Progenitor cell of endocrine pancreas (in vitro differentiated cells): ENCODE results near the gene RNASE7. TPM values are rescaled to one million over a fixed set of nuclear protein-coding genes. Genes with fewer than 3 reads are reported as not detected.

Experiments
- DNase-seq: peaks from one replicate; pipeline ENCODE4 v3.0.0; 2021; ENCODE audit warnings: low spot score; ENCODE audit not compliant: unreplicated experiment
- H3K27ac Mint-ChIP-seq: 2 replicates; pipeline ENCODE4 v1.8.0; 2021; ENCODE audit warnings: mild to moderate bottlenecking, moderate library complexity, mixed read lengths
- H3K27me3 Mint-ChIP-seq: 2 replicates; pipeline ENCODE4 v1.8.0; 2021; ENCODE audit warnings: mixed read lengths
- H3K36me3 Mint-ChIP-seq: 2 replicates; pipeline ENCODE4 v1.8.0; 2022; ENCODE audit warnings: mixed read lengths; ENCODE audit not compliant: insufficient read depth
- H3K4me1 Mint-ChIP-seq: 2 replicates; pipeline ENCODE4 v1.8.0; 2021; ENCODE audit warnings: low read depth, mixed read lengths
- H3K4me3 Mint-ChIP-seq: 2 replicates; pipeline ENCODE4 v1.8.0; 2021; ENCODE audit warnings: low read depth, mild to moderate bottlenecking, moderate library complexity, mixed read lengths
- H3K9me3 Mint-ChIP-seq: 2 replicates; pipeline ENCODE4 v1.8.0; 2021; ENCODE audit warnings: low read depth, mixed read lengths
- long read RNA-seq: library from polyadenylated mRNA; unstranded; transcript quantifications from one replicate; pipeline ENCODE4 v2.0.0, GENCODE V29; 2020
- total RNA-seq: library from RNA; stranded (reverse); gene quantifications from 2 replicates; pipeline ENCODE4 v1.2.1, GENCODE V29; 2021
- TF ChIP-seq, protein P1 (sequence below): fragments of 200-600 bp; sonication (generic); IDR thresholded peaks from one replicate; pipeline ENCODE4 v1.5.0; 2021; ENCODE audit warnings: antibody characterized with exemption, mild to moderate bottlenecking; ENCODE audit not compliant: unreplicated experiment

The RNASE7 gene, protein sequence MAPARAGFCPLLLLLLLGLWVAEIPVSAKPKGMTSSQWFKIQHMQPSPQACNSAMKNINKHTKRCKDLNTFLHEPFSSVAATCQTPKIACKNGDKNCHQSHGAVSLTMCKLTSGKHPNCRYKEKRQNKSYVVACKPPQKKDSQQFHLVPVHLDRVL
- not detected in 2 replicates for total RNA-seq
- long read RNA-seq = 0 reads

DNA sequence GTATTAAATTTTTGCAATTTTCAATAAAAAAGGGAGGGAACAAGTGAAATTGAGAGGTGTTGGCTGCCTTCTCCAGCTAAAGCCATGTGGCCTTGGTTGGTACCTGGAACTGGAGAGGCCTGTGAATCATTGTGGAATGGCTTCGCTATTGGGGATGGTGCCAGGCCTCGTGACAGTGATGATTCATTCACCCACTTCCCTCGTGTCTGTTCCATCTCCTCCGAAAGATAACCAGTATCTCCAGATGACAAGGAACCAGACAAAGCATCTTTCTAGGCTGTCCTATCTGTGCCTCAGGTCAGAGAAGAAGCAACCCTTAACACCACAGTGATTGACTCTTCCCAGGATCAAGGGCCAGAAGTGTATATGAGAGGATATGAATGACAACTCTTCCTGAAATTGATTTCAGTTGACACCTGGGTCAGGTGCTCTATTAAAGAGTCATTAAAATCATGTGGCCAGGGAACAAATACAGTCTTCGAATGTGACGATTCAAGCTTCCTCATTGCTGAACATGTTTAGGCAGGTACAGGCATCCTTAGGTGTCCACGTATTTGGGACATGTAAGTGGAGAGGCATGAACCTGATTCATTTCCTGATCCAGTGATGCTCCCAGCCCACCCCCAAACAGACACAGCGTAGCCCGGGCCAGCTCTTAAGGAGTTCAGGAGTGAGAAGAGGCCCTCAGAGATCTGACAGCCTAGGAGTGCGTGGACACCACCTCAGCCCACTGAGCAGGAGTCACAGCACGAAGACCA lies at the start of gene RNASE7:
Gene RNASE7, plus strand, starts transcription at position 687 of the 758 bp plus-strand sequence. CDS start 631 bp downstream, outside the sequence.
- DNase-seq = no peak
- H3K4me3 Mint-ChIP-seq = no peak within 1 kb of the TSS
- peaks cover 20% of the 10 kb centered on the region for H3K27me3 Mint-ChIP-seq
- peak within 1 kb of the TSS; percentile 35 for H3K27ac Mint-ChIP-seq
- no peaks in the 10 kb centered on the region for H3K9me3 Mint-ChIP-seq
- H3K4me1 Mint-ChIP-seq = peaks cover 20% of the 10 kb centered on the region
- H3K36me3 Mint-ChIP-seq = no peaks in the 10 kb centered on the region
- TF ChIP-seq, protein P1, sequence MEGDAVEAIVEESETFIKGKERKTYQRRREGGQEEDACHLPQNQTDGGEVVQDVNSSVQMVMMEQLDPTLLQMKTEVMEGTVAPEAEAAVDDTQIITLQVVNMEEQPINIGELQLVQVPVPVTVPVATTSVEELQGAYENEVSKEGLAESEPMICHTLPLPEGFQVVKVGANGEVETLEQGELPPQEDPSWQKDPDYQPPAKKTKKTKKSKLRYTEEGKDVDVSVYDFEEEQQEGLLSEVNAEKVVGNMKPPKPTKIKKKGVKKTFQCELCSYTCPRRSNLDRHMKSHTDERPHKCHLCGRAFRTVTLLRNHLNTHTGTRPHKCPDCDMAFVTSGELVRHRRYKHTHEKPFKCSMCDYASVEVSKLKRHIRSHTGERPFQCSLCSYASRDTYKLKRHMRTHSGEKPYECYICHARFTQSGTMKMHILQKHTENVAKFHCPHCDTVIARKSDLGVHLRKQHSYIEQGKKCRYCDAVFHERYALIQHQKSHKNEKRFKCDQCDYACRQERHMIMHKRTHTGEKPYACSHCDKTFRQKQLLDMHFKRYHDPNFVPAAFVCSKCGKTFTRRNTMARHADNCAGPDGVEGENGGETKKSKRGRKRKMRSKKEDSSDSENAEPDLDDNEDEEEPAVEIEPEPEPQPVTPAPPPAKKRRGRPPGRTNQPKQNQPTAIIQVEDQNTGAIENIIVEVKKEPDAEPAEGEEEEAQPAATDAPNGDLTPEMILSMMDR = no peak

DNA sequence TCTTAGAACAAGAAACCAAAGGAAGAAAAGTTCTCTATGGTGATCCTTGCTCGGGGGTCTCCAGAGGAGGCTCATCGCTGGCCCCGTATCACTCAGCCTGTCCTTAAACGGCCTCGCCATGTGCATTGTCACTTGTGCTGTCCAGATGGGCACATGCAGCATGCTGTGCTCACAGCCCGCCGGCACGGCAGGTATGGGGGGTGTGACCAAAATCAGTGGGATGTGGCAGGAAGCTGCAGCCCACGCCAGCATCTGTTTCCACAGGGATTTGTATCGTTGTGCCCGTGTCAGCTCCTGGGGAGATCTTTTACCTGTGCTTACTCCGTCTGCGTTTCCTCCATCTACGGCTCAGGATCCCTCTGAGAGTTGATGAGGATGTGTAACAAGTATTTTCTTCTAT lies 45.6 kb upstream of the RNASE7 start:
- TF ChIP-seq, protein P1 = no peak
- H3K4me3 Mint-ChIP-seq = no peak overlapping the region
- peaks cover 3% of the 10 kb centered on the region for H3K27me3 Mint-ChIP-seq
- H3K9me3 Mint-ChIP-seq = no peaks in the 10 kb centered on the region
- peaks cover 19% of the 10 kb centered on the region for H3K36me3 Mint-ChIP-seq
- no peak for DNase-seq
- no peak overlapping the region for H3K27ac Mint-ChIP-seq
- H3K4me1 Mint-ChIP-seq = peaks cover 22% of the 10 kb centered on the region

DNA sequence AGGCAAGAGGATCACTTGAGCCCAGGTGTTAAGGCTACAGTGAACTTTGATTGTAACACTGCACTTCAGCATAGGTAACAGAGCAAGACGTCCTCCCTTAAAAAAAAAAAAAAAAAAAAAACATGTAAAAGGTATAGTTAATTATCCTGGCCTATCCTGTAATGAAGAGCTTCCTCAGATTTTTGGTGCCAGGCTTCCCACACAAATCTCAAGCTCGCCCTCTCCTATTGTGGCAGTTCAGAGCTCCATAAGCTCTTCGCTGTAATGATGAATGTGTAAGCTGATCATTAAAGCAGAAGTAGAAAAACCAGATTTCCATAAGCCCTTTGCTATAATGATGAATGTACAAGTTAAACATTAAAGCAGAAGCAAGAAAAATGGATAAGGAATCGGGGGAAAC lies 45.0 kb upstream of the RNASE7 start:
- H3K4me1 Mint-ChIP-seq = peaks cover 19% of the 10 kb centered on the region
- TF ChIP-seq, protein P1 = no peak
- no peak for DNase-seq
- H3K4me3 Mint-ChIP-seq = peak overlapping the region; percentile 35
- no peaks in the 10 kb centered on the region for H3K9me3 Mint-ChIP-seq
- peaks cover 16% of the 10 kb centered on the region for H3K36me3 Mint-ChIP-seq
- H3K27me3 Mint-ChIP-seq = peaks cover 3% of the 10 kb centered on the region
- peak overlapping the region; percentile 87 for H3K27ac Mint-ChIP-seq

DNA sequence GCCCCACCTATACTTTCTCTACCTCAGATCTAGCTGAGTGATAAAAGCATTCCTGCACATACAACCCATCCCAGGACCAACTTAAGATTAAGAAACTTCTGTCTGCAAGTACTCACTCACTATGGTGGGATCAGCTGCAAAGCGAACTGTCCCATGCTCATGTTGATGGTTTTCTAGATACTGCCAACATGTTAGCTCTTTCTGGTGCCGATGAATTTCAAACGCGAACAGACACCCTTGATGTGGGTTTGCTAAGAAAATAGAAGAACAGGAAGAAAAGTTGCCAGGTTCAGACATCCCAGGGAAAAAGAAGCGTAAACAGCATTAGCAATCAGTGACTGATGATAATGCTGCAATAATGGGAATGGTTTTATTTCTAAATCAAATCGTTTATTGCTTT lies 44.6 kb upstream of the RNASE7 start:
- DNase-seq = no peak
- Mint-ChIP-seq H3K36me3 (peaks cover 16% of the 10 kb centered on the region), H3K27me3 (peaks cover 3% of the 10 kb centered on the region), H3K4me3 (peak overlapping the region; percentile 35), H3K9me3 (no peaks in the 10 kb centered on the region), H3K27ac (peak overlapping the region; percentile 87), H3K4me1 (peaks cover 20% of the 10 kb centered on the region)
- TF ChIP-seq, protein P1 = no peak

DNA sequence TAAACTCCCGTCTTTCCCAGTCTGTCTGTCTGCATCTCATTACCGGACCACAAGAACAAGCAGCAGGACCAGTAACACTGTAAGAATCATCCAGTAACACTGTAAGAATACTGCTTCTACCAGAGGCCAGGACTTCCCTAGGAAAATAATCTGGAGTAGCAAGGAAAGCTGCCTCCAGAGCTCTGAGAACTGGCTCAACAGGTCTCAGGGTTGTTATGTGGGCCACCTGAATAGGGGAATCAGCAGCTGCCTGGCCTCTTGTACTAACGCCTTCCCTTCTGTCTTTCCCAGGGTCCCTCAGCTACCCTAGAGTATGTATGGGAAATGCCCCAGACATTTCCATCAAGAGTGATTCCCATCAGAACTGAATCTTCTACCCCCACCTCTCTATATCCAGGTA lies 44.0 kb upstream of the RNASE7 start:
- Mint-ChIP-seq H3K27ac (peak overlapping the region; percentile 87), H3K9me3 (no peaks in the 10 kb centered on the region), H3K4me3 (peak overlapping the region; percentile 4), H3K36me3 (peaks cover 14% of the 10 kb centered on the region), H3K4me1 (peaks cover 25% of the 10 kb centered on the region), H3K27me3 (peaks cover 3% of the 10 kb centered on the region)
- DNase-seq = no peak
- TF ChIP-seq, protein P1 = no peak
